HG02588 (cell line): ENCODE measurements around the gene XPC.
"Not testable (repeated sequence)": the region's sequence is repeated elsewhere in the genome, so short reads cannot be mapped to it uniquely, and the experiment has no call there.

Experiments
- ATAC-seq: cut with Tn5 transposase; IDR thresholded peaks from one replicate; pipeline ENCODE4 v1.9.1; 2021; ENCODE audit warnings: mild to moderate bottlenecking, moderate library complexity; ENCODE audit not compliant: unreplicated experiment

Gene XPC

GRCh38 chr3:14121859-14122258, 56.5 kb downstream of the XPC start:
- no peak for ATAC-seq

DNA sequence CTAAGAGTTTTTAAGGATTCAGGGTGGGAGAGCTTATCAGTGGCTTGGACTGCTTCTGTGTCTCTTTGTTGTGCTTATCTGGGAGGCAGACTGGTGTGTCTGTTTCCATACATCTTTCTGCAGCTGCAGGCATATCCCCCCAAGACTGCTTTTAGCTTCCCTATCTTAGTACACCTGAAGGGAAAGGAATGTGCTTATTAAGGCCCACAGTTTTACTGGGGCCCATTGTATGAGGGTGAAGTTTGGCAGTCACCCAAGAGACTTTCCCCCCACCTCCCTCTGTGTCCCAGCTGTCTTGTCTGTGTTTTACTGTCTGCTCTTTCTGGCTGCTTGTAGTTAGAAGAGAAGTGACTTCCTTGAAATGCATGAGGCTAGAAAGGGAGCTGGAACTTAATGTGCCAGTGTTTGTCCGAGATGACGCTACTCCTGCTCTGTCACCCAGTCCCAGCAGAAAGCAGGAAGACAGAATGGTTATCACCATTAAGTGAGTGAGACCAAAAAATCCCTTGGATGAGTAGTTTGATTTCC, 57.4 kb downstream of the XPC start:
- not testable (repeated sequence) for ATAC-seq

DNA sequence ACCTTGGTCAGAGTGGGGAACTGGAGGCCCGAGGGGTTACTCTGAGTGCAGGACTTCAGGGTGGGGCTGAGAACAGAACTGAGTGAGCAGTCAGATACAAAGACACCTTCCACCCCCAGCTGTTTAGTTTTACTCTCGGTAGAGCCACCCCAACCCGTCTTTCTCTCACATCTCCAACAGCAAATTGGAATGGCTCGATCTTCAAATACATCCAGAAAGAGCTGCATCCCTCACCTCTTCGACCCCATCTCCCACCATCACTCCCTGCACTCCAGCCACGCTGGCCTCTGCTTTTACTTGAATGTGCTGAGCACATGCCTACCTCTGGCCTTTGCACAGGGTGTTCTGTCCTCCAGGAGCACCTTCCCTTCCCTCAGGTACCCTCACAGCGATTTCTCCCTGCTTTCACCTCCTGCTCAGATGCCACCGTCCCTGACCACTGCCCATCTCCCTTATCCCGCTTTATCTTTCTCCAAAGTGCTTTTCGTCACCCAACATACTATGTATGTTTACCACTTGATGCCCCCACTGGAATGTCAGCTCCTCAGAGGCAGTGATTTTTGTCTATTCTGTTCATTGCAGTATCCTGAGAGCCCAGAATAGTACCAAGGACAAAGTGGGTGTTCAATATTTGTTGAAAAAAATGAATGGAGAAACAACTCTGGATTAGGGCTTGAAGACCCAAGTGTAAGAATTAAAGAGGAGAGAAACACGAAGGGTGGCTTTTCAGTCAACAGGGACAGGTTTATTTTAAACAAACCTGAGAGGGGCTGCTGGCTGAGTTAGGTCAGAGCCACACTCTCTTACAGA, 58.1 kb downstream of the XPC start:
- no peak for ATAC-seq

DNA sequence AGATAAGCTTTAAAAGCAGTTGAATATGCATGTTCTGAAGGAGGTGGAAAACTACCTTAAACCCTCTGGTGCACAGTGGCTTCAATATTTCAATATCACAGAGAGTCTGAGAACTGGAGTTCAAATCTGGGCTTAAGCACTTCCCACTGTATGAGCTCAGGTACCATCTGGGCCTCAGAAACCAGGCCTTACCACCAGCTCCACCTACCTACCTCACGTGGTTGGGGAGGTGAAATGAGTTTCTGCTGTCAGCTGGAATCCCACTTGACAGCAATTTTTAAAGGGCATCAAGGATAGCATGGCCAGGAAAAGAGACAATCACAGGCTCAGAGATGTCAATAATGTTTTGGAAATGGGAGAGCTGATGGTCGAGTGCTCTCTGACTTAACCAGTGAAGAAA, 58.8 kb downstream of the XPC start:
- ATAC-seq, result no peak

DNA sequence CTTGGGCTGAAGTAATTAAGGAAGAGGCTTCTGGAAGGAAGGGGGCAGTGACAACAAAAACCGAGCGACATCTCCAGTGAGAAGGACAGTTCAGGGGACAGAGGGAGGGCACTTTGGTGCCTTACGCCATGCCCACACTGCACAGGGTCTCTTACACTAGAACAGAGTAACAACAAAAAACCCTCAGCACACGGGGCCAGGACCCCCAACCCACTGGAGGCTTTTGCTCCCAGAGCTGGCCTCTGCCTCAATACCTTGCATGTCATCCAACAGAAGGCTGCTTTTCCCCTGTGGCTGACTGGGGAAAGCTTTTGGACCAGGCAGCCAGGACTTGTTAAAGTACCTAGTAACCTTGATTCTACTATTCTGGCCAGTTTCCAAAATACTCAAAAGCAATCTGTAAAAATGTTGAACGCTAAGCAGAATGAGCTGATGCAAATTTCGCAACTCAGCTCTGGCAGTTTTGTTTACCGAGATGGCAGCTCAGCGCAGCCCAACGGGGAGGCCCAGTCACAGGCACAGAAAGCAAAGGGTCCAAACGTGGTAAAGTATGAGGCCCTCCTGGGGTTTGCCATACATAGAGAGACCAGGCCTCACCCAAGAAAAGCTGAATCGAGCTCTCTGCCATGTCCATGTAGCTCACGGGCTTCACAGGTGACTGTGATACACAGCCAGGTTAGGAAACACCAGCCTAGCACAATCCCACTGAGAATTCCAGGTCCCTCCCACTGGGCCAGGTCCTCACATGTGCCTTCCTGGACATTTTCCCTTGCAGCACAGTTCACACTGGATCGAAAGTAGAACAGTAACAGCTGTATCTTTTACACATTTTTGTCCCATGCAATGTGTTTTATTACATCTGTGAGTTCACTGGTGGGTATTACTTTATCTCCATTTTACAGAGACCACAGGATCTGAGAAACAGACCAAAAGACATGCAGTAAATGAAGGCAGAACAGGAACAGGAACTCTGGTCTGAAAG, 59.7 kb downstream of the XPC start:
- ATAC-seq, result no peak

DNA sequence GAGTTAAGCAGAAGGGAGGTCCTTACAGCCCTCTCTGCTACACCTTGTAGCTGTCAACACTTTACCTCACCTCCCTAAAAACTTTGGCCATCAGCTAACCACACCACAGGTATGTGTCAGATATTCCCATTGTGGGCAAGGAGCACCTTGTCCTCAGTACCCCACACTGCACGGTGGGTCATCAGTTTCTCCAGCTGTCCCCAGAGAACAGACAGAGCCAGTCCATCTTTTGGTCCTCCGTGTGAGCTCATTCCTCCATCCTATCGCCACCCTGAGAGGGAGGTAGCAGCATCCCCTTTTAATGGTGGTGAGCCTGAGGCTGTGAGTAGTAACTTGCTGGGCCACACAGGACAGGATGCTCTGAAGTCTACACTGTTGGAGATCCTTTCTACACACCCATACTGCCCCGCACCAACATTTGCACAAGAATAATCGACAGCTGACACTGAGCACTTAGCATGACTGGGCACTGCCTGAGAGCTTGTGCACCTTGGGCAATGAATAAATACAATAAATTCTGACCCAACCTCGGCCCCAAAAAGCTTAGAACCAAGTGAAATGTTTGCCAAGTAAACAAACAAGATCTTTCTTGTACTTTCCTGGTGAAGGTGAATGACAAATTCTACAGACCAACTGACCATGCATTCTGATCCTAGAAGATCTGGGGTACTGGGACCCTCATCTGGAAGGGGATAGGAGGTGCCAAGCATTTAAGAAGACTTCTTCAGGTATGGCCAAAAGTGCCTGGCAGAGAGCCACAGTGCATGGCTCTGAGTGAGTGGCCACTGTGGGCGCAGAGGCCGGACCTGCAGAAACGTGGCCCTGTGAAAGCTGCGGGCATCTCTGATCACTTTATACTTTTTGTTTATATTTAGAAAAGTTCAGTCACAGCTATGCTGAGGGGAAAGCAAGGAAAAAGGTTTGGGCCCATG, 60.7 kb downstream of the XPC start:
- no peak for ATAC-seq

GRCh38 chr3:14113965-14114635, 64.3 kb downstream of the XPC start:
- ATAC-seq, result no peak

DNA sequence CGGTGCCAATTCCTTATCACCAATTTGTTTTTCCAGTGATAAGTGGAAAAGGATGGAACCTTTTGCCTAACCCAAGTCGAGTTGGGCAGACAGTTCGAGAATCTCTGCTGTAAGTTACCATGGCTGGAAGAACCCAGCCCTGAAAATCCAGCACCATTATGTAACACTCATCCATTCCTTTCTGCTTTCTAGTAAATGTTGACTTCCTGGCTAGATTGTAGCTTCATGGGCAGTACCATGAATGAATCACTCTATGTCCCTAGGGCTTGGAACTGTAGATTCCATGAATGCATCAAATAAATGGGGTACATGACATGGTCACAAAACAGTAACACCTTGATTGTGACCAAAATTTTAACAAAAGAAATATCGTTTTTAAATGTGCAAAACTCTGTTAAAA, 67.7 kb downstream of the XPC start:
- no peak for ATAC-seq

DNA sequence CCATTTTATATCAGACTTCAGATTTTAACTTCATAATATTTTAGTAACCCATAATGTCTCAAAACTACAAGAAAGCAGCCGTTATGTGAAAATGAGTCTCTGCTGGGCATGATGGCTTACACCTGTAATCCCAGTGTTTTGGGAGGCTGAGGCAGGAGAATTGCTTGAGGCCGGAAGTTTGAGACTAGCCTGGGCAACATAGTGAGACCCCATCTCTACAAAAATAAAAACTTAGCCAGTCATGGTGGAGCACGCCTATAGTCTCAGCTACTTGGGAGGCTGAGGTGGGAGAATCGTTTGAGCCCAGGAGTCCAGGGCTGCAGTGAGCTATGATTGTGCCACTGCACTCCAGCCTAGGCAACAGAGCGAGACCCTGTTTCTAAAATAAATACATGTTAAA, 68.6 kb downstream of the XPC start:
- ATAC-seq, result not testable (repeated sequence)

- ATAC-seq, result no peak
These were observed 80.6 kb downstream of the XPC start for GRCh38 chr3:14097616-14098391.

GRCh38 chr3:14096742-14097141, 81.7 kb downstream of the XPC start:
- ATAC-seq, result no peak
